GM18873 (cell line): ENCODE data around the gene KIAA1958.
"Not testable (repeated sequence)": the region's sequence is repeated elsewhere in the genome, so short reads cannot be mapped to it uniquely, and the experiment has no call there.

Source experiments
- ATAC-seq: cut with Tn5 transposase; IDR thresholded peaks from one replicate; pipeline ENCODE4 v1.9.1; 2021; ENCODE audit warnings: mild to moderate bottlenecking, moderate library complexity, moderate number of reproducible peaks; ENCODE audit not compliant: unreplicated experiment, low FRiP score

KIAA1958 gene

GRCh38 chr9:112631313-112632070, 144.9 kb downstream of the KIAA1958 start:
- no peak for ATAC-seq

DNA sequence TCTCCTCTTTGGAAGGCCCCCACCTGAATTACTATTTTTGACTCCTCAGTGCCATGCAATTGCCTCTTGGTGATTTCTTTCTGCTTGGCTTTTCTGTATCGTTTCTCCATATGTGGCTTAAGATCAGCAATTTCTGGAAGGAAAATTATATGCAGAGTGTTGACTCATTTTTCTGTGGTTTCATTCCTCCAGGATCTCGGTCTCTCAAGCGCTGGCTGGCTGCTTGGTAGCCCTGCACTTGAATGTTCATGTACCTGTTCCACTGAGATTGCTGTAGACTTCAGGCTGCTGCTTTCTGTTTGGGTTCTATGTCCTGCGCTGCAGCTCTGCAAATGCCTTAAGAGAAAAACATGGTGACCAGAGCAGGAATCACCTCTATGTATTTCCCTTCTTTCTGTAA, 153.7 kb downstream of the KIAA1958 start:
- ATAC-seq, result no peak

- ATAC-seq, result no peak
Observed at GRCh38 chr9:112642126-112642525, 155.5 kb downstream of the KIAA1958 start.

GRCh38 chr9:112647596-112647995, 161.0 kb downstream of the KIAA1958 start:
- ATAC-seq, result no peak

GRCh38 chr9:112648624-112649023, 162.0 kb downstream of the KIAA1958 start:
- ATAC-seq, result no peak

GRCh38 chr9:112654282-112654681, 167.7 kb downstream of the KIAA1958 start:
- ATAC-seq, result no peak

DNA sequence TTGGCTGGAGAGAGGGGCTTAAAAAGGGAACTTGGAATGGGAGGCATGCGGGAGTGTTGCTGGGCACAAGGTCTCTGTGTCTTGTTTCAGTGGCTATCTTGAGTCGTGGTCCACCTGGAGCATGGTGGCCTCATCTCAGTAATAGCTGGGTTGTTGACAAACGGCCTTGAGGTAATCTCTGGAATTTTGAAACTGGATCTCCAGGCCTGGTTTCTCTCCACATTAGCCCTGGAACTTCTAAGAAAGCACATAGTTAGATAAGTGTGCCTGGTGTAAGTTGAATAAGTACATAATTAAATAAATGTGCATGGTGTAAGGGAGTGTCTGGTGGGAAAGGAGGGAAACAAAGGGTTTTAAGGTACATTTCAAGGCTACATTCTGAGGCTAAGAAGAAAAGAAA, 169.0 kb downstream of the KIAA1958 start:
- ATAC-seq, result no peak

GRCh38 chr9:112659906-112660305, 173.3 kb downstream of the KIAA1958 start:
- ATAC-seq, result no peak

GRCh38 chr9:112663681-112664080, 177.1 kb downstream of the KIAA1958 start:
- no peak for ATAC-seq

DNA sequence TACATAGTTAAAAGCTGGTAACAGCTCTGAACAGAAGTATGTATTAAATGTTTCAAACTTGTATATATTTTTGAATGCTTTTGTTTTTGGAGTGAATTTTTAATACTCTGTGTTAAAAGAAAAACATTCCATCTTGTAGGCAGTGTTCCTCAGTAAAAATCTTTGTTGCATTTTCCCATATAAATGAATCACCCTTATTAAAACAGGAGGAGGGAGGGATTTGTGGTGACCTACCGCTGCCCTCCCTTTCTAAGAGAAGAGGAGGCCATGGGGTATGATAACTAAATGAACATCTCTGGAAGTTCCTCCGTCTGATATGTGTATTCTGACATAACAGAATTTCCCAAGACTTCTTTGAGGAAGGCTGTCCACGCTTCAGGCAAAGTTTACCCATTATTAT, 177.9 kb downstream of the KIAA1958 start:
- no peak for ATAC-seq

DNA sequence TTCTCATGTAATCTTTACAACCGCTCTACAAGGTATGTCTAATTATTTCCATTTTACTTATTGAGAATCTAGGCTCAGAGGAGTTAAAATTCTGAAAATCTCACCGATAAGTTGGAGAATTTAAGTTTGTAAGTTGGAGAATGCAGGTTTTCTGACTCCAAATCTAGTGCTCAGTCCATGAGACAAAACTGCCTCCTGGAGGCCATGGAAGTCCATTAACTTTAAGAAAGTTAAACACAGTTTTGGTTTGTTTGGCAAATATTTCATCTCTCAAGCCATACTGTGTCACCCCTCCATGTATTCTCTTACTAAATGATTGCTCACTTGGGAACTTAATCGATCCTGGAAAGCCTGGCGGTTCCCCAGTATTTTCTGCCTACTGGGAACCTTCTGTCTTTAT, 178.7 kb downstream of the KIAA1958 start:
- no peak for ATAC-seq

DNA sequence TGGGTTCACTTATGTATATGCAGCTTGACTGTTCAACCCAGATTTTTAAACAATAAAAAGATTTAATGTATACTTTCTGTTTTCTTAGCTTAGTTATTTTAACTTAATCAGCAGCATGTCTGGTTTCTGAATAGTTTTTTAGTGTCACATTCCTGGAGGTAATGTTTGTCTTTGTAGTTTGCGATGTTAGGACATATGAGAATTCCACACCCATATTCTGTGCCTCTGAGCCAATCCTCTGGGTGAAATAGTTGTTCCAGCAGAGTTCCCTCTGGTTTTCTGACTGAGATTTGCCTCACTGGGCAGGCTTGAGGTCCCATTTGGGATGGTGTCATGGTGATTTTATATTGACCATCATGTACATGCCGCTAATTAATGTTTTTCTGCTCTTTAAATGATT, 182.7 kb downstream of the KIAA1958 start:
- ATAC-seq, result no peak

DNA sequence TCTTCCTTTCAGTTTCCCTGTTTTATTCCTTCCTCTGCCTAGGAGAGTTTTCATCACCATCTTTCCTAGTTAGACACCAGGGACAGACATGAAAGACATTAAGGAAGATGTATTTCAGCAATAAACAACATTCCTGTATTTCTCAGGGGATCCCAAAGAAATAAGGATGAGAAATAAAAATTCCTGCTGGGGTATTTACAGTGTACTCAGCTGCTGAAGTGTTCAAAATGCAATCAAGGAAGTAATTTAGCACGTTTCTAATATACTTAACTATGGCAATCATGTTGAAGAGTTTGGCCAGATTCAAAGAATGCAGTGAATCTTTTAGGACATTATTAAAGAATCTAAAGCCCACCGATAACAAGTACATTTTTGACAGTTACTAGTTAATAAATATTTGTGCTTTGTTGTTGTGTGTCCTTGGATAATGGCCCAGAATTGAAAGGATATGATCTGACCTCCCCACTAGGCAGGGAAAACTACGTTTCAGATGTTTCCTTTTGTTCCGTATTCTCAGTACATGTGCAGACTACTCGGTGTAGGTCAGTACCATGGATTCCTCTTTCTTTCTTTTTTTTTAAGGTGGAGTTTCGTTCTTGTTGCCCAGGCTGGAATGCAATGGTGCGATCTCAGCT, 184.5 kb downstream of the KIAA1958 start:
- ATAC-seq, result no peak

- ATAC-seq, result not testable (repeated sequence)
Observed at GRCh38 chr9:112673221-112673620, 186.6 kb downstream of the KIAA1958 start.

DNA sequence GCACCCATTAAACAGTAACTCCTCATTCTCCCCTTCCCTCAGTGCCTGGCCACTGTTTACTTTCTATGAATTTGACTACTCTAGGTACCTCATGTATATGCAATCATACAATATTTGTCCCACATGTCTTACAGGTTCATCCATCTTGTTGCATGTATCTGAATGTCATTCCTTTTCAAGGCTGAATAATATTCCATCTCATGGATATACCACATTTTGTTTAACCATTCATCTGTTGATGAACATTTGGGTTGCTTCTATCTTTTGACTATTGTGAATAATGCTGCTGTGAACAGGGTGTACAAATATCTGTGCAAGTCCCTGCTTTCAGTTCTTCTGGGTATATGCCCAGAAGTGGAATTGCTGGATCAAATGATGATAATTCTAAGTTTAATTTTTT, 190.4 kb downstream of the KIAA1958 start:
- no peak for ATAC-seq

- no peak for ATAC-seq
Observed at GRCh38 chr9:112680731-112681402, 194.2 kb downstream of the KIAA1958 start.

DNA sequence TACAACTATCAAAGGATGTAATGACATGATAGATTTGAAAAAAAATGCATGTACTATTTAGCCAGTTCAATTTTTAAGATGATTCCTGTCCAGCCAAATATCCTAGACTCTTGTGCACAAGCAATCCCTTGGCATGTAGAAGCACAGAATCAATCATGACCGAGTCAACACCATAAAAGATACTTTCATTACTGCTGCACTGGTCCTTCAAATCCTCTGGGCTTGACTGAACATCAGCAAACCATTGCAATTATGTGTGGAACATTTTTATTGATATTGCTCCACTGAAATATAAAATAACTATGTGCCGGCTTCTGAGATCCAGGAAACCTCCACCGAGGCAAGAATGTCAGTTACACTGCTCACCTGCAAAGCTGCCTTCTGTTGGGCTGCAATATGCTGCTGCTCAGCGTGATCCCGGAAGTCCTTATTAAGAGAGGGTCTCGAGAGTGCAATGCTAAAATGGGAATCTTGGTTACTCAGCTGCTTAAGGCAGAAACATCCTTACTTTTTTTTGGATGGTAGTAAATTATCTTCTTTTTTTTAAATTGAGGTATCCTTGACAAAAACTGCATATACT, 202.6 kb downstream of the KIAA1958 start:
- no peak for ATAC-seq

- ATAC-seq, result no peak
Observed at GRCh38 chr9:112694706-112695555, 208.3 kb downstream of the KIAA1958 start.

- no peak for ATAC-seq
Observed at GRCh38 chr9:112696461-112696860, 209.8 kb downstream of the KIAA1958 start.

- no peak for ATAC-seq
Observed at GRCh38 chr9:112699230-112699629, 212.6 kb downstream of the KIAA1958 start.
